Measurements from ENCODE around the gene GALNT14. TPM values are rescaled to one million over a fixed set of nuclear protein-coding genes. Genes with fewer than 3 reads are reported as not detected.

Gene GALNT14
- total and polyA plus RNA-seq, 9 of the 15 experiments (the other 6 are each of a cell fraction or from before 2014, with no cell fraction given), result 0.11 TPM; not detected in 8

DNA sequence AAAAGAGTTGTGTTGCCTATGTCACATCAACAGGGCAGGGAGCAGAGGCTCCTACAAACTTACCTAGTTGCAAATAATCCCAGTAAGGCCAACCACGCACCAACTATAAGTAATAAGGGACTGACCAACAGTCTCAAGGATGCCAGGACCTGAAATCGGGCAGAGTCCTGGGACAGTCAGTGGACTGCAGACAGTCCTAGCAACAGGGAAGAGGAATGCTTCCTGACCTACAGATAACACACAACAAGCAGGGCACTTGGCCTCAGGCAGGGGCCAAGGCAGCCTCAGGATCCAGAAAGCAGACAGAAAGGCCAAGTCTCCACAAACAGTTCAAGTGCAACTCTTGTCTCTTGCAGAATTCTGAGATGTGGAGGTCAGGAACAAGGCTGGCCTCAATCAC, 56.2 kb downstream of the GALNT14 start:
- no peak for FAIRE-seq
- DNase-seq (ENCODE audit: extremely low read depth in 1 of 4, low spot score in 3 of 4), result no peak
- no peak overlapping the region for H2AFZ ChIP-seq (ENCODE audit: low read depth, low read length)
- no peaks in the 10 kb centered on the region for H3K9me1 ChIP-seq (ENCODE audit: control insufficient read depth, insufficient read depth, low read length)
- no peaks in the 10 kb centered on the region for H4K20me1 ChIP-seq (replicated peaks; ENCODE audit: control insufficient read depth, insufficient read depth, low read length)
- no peaks in the 10 kb centered on the region for H3K4me1 ChIP-seq (replicated peaks in 1 of 2; ENCODE audit: control insufficient read depth in 2 of 2, insufficient read depth in 2 of 2, low read length in 2 of 2)
- no peaks in the 10 kb centered on the region for H3K9me3 ChIP-seq (replicated peaks; ENCODE audit: control insufficient read depth, insufficient read depth, low read depth, low read length)
- ChIA-PET CTCF (ENCODE audit: low intra/inter-chr PET ratio) (no interaction called here), POLR2A (no interaction called here)
- H3K4me3 ChIP-seq, result no peak overlapping the region
- no peak overlapping the region for H3K9ac ChIP-seq (ENCODE audit: insufficient read depth in 1 of 2, low read depth in 2 of 2, low read length in 2 of 2)
- no TSS peak for BruUV-seq (replicated peaks)
- H3K79me2 ChIP-seq (ENCODE audit: control insufficient read depth, insufficient read depth, low read length), result no peaks in the 10 kb centered on the region
- H3K27me3 ChIP-seq (ENCODE audit: control insufficient read depth in 2 of 2, insufficient read depth in 2 of 2, low read length in 2 of 2), result peaks cover 3 to 15% of the 10 kb centered on the region in 2 experiments; a peak in 3 of 5 replicates
- ATAC-seq, result no peak
- no peaks in the 10 kb centered on the region for H3K36me3 ChIP-seq (ENCODE audit: control insufficient read depth, insufficient read depth, low read length)
- H3K4me2 ChIP-seq (ENCODE audit: insufficient read depth, low read length), result no peak overlapping the region
- WGBS (ENCODE audit: insufficient coverage, low coverage, missing lambda C conversion rate), result 0% methylated on average over 2 of the region's 2 CpGs
- no peak overlapping the region for H3K27ac ChIP-seq (ENCODE audit: extremely low read depth, low read depth, low read length)
- in situ Hi-C loops (cut with MboI) (no loop called here), intact Hi-C loops (cut with micrococcal nuclease) (no loop called here)
- TF ChIP-seq ZNF699 (CRISPR knock-in tag; IDR thresholded peaks at IDR 0.05; ENCODE audit: insufficient replicate concordance) (no peak), MEF2A (IDR thresholded peaks at IDR 0.05; ENCODE audit: control insufficient read depth, low read depth, low read length) (no peak), HLTF (IDR thresholded peaks at IDR 0.05) (no peak), MXI1 (IDR thresholded peaks at IDR 0.05; ENCODE audit: low read depth, low read length) (no peak), ZNF143 (CRISPR knock-in tag; IDR thresholded peaks at IDR 0.05) (no peak), KDM2B (CRISPR knock-in tag; IDR thresholded peaks at IDR 0.05) (no peak), FOXM1 (IDR thresholded peaks at IDR 0.05; ENCODE audit: low read depth) (no peak), FOXM1 (CRISPR knock-in tag; IDR thresholded peaks at IDR 0.05; ENCODE audit: low read depth) (no peak)
- TF ChIP-seq, protein P1, sequence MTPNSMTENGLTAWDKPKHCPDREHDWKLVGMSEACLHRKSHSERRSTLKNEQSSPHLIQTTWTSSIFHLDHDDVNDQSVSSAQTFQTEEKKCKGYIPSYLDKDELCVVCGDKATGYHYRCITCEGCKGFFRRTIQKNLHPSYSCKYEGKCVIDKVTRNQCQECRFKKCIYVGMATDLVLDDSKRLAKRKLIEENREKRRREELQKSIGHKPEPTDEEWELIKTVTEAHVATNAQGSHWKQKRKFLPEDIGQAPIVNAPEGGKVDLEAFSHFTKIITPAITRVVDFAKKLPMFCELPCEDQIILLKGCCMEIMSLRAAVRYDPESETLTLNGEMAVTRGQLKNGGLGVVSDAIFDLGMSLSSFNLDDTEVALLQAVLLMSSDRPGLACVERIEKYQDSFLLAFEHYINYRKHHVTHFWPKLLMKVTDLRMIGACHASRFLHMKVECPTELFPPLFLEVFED (CRISPR knock-in tag; conservative IDR thresholded peaks at IDR 0.05), result no peak
- TF ChIP-seq, protein P2, sequence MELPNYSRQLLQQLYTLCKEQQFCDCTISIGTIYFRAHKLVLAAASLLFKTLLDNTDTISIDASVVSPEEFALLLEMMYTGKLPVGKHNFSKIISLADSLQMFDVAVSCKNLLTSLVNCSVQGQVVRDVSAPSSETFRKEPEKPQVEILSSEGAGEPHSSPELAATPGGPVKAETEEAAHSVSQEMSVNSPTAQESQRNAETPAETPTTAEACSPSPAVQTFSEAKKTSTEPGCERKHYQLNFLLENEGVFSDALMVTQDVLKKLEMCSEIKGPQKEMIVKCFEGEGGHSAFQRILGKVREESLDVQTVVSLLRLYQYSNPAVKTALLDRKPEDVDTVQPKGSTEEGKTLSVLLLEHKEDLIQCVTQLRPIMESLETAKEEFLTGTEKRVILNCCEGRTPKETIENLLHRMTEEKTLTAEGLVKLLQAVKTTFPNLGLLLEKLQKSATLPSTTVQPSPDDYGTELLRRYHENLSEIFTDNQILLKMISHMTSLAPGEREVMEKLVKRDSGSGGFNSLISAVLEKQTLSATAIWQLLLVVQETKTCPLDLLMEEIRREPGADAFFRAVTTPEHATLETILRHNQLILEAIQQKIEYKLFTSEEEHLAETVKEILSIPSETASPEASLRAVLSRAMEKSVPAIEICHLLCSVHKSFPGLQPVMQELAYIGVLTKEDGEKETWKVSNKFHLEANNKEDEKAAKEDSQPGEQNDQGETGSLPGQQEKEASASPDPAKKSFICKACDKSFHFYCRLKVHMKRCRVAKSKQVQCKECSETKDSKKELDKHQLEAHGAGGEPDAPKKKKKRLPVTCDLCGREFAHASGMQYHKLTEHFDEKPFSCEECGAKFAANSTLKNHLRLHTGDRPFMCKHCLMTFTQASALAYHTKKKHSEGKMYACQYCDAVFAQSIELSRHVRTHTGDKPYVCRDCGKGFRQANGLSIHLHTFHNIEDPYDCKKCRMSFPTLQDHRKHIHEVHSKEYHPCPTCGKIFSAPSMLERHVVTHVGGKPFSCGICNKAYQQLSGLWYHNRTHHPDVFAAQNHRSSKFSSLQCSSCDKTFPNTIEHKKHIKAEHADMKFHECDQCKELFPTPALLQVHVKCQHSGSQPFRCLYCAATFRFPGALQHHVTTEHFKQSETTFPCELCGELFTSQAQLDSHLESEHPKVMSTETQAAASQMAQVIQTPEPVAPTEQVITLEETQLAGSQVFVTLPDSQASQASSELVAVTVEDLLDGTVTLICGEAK (IDR thresholded peaks at IDR 0.05), result no peak
- TF ChIP-seq, protein P2 (CRISPR knock-in tag; IDR thresholded peaks at IDR 0.05), result no peak
- TF ChIP-seq, protein P3, sequence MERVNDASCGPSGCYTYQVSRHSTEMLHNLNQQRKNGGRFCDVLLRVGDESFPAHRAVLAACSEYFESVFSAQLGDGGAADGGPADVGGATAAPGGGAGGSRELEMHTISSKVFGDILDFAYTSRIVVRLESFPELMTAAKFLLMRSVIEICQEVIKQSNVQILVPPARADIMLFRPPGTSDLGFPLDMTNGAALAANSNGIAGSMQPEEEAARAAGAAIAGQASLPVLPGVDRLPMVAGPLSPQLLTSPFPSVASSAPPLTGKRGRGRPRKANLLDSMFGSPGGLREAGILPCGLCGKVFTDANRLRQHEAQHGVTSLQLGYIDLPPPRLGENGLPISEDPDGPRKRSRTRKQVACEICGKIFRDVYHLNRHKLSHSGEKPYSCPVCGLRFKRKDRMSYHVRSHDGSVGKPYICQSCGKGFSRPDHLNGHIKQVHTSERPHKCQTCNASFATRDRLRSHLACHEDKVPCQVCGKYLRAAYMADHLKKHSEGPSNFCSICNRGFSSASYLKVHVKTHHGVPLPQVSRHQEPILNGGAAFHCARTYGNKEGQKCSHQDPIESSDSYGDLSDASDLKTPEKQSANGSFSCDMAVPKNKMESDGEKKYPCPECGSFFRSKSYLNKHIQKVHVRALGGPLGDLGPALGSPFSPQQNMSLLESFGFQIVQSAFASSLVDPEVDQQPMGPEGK (CRISPR knock-in tag; IDR thresholded peaks at IDR 0.05; ENCODE audit: borderline replicate concordance), result no peak
